Fibroblast of lung (primary cell): Measurements from ENCODE around the gene AKR1A1. TPM values are rescaled to one million over a fixed set of nuclear protein-coding genes. Genes with fewer than 3 reads are reported as not detected.

Experiments used
- DNase-seq, 2 donors: peaks; one replicate each; pipeline versions ENCODE4 v3.0.0 to v3.0.0-alpha.2; 2010; ENCODE audit warnings: low read depth in 2 of 2
- H2AFZ ChIP-seq: 2 replicates; pipeline ENCODE4 v1.5.1; 2012; ENCODE audit warnings: low read length, control low read depth, inconsistent platforms
- H3K27ac ChIP-seq: 2 replicates; pipeline ENCODE4 v1.5.1; 2011; ENCODE audit warnings: low read length, control low read depth; ENCODE audit not compliant: insufficient read depth
- H3K27me3 ChIP-seq: 2 replicates; pipeline ENCODE4 v1.5.1; 2011; ENCODE audit warnings: mild to moderate bottlenecking, low read length; ENCODE audit not compliant: control insufficient read depth, insufficient read depth
- H3K36me3 ChIP-seq: 2 replicates; pipeline ENCODE4 v1.5.1; 2011; ENCODE audit warnings: low read length; ENCODE audit not compliant: control insufficient read depth, insufficient read depth
- H3K4me1 ChIP-seq: 2 replicates; pipeline ENCODE4 v1.5.1; 2011; ENCODE audit warnings: low read length; ENCODE audit not compliant: control insufficient read depth, insufficient read depth; ENCODE audit errors: extremely low read depth
- H3K4me2 ChIP-seq: 2 replicates; pipeline ENCODE4 v1.5.1; 2011; ENCODE audit warnings: low read length, control low read depth; ENCODE audit not compliant: insufficient read depth; ENCODE audit errors: extremely low read depth
- H3K4me3 ChIP-seq, 4 experiments: fragments of 200-600 bp in 1 of 4; sonication (generic) in 1 of 4; replicated peaks in 1 of 4; 2 replicates each; pipeline ENCODE4 v1.5.1; 2011 to 2016; ENCODE audit warnings: low read length in 4 of 4, low read depth in 3 of 4, mild to moderate bottlenecking in 3 of 4, control low read depth in 2 of 4, inconsistent platforms in 1 of 4, mixed read lengths in 1 of 4; ENCODE audit not compliant: insufficient read depth in 1 of 4; ENCODE audit errors: control extremely low read depth in 1 of 4
- H3K79me2 ChIP-seq: 2 replicates; pipeline ENCODE4 v1.5.1; 2012; ENCODE audit warnings: mild to moderate bottlenecking, low read length, inconsistent platforms; ENCODE audit not compliant: control insufficient read depth, insufficient read depth
- H3K9ac ChIP-seq: 2 replicates; pipeline ENCODE4 v1.5.1; 2011; ENCODE audit warnings: mild to moderate bottlenecking, low read length, control low read depth; ENCODE audit not compliant: insufficient read depth
- H3K9me3 ChIP-seq: 2 replicates; pipeline ENCODE4 v1.5.1; 2012; ENCODE audit warnings: low read depth, low read length; ENCODE audit not compliant: control insufficient read depth, insufficient read depth
- H4K20me1 ChIP-seq: 2 replicates; pipeline ENCODE4 v1.5.1; 2011; ENCODE audit warnings: low read length; ENCODE audit not compliant: control insufficient read depth, insufficient read depth; ENCODE audit errors: extremely low read depth
- EZH2 ChIP-seq: IDR thresholded peaks from 2 replicates; pipeline ENCODE4 v1.5.1; 2012; ENCODE audit warnings: low read length, control low read depth, mild to moderate bottlenecking; ENCODE audit errors: missing control alignments
- polyA plus RNA-seq, 2 donors: library from polyadenylated mRNA; depleted of rRNA in 1 of 2; stranded (reverse) in 1 of 2; unstranded in 1 of 2; fragments of >200 nt; gene quantifications; 2 replicates each; pipeline ENCODE4 v1.2.1, GENCODE V29; 2011 to 2012; ENCODE audit warnings: missing spikeins in 1 of 2
- total RNA-seq: library from RNA; depleted of rRNA; stranded (reverse); fragments of >200 nt; gene quantifications from 2 replicates; pipeline ENCODE4 v1.2.1, GENCODE V29; 2014
- TF ChIP-seq, protein P1 (sequence below), 2 donors: IDR thresholded peaks in 1 of 2; conservative IDR thresholded peaks in 1 of 2; 1 replicate in 1 of 2; 2 replicates in 1 of 2; pipeline ENCODE4 v1.5.1; 2011 to 2012; ENCODE audit warnings: low read length in 2 of 2, control low read depth in 1 of 2, inconsistent platforms in 1 of 2, low read depth in 1 of 2, mild to moderate bottlenecking in 1 of 2

Gene AKR1A1
- total and polyA plus RNA-seq, 2 donors (not counting 1 experiment from before 2014, with no cell fraction given) = 110 TPM

GRCh38 chr1:45583666-45584350, 33.2 kb downstream of the AKR1A1 start, which contains the start of gene NASP:
TSS of gene NASP (plus strand) at chr1:45584041. CDS start at chr1:45584147, 106 bp downstream.
- H3K4me2 ChIP-seq = peak within 1 kb of the TSS; percentile 95
- H3K9ac ChIP-seq = peak within 1 kb of the TSS; percentile 96
- H3K27me3 ChIP-seq = no peaks in the 10 kb centered on the region
- H3K4me1 ChIP-seq = peaks cover 5% of the 10 kb centered on the region
- H3K36me3 ChIP-seq = no peaks in the 10 kb centered on the region
- H4K20me1 ChIP-seq = no peaks in the 10 kb centered on the region
- TF ChIP-seq, protein P1, sequence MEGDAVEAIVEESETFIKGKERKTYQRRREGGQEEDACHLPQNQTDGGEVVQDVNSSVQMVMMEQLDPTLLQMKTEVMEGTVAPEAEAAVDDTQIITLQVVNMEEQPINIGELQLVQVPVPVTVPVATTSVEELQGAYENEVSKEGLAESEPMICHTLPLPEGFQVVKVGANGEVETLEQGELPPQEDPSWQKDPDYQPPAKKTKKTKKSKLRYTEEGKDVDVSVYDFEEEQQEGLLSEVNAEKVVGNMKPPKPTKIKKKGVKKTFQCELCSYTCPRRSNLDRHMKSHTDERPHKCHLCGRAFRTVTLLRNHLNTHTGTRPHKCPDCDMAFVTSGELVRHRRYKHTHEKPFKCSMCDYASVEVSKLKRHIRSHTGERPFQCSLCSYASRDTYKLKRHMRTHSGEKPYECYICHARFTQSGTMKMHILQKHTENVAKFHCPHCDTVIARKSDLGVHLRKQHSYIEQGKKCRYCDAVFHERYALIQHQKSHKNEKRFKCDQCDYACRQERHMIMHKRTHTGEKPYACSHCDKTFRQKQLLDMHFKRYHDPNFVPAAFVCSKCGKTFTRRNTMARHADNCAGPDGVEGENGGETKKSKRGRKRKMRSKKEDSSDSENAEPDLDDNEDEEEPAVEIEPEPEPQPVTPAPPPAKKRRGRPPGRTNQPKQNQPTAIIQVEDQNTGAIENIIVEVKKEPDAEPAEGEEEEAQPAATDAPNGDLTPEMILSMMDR (conservative IDR thresholded peaks at IDR 0.05 in 1 of 2, IDR thresholded peaks at IDR 0.05 in 1 of 2; ENCODE audit: low read depth in 1 of 2, low read length in 2 of 2) = peak; percentile 5 to 12
- no peak for TF ChIP-seq EZH2
- peaks cover 46% of the 10 kb centered on the region for H3K79me2 ChIP-seq
- DNase-seq = peak; percentile 70 to 81
- H2AFZ ChIP-seq = peak within 1 kb of the TSS; percentile 100
- H3K4me3 ChIP-seq = peak within 1 kb of the TSS; percentile 85 to 100 (median 98)
- peak within 1 kb of the TSS; percentile 97 for H3K27ac ChIP-seq
- H3K9me3 ChIP-seq = no peaks in the 10 kb centered on the region

- H3K4me3 ChIP-seq = peak overlapping the region; percentile 85 to 100 (median 98)
- peaks cover 5% of the 10 kb centered on the region for H3K4me1 ChIP-seq
- no peaks in the 10 kb centered on the region for H3K27me3 ChIP-seq
- H3K9me3 ChIP-seq = no peaks in the 10 kb centered on the region
- no peaks in the 10 kb centered on the region for H3K36me3 ChIP-seq
- H4K20me1 ChIP-seq = no peaks in the 10 kb centered on the region
- H3K27ac ChIP-seq = peak overlapping the region; percentile 97
- H3K79me2 ChIP-seq = peaks cover 54% of the 10 kb centered on the region
- peak overlapping the region; percentile 95 for H3K4me2 ChIP-seq
- DNase-seq = peak; percentile 82 to 85
- H2AFZ ChIP-seq = peak overlapping the region; percentile 100
- peak overlapping the region; percentile 96 for H3K9ac ChIP-seq
- TF ChIP-seq, protein P1 (conservative IDR thresholded peaks at IDR 0.05 in 1 of 2, IDR thresholded peaks at IDR 0.05 in 1 of 2; ENCODE audit: low read depth in 1 of 2, low read length in 2 of 2) = no peak
- TF ChIP-seq EZH2 = no peak
Observed at GRCh38 chr1:45584351-45585109, 33.9 kb downstream of the AKR1A1 start.

- H3K4me2 ChIP-seq = peak overlapping the region; percentile 81
- H3K36me3 ChIP-seq = no peaks in the 10 kb centered on the region
- H3K9me3 ChIP-seq = no peaks in the 10 kb centered on the region
- H3K27me3 ChIP-seq = no peaks in the 10 kb centered on the region
- peak overlapping the region; percentile 85 to 100 (median 98) for H3K4me3 ChIP-seq
- DNase-seq = no peak
- TF ChIP-seq EZH2 = no peak
- TF ChIP-seq, protein P1 (conservative IDR thresholded peaks at IDR 0.05 in 1 of 2, IDR thresholded peaks at IDR 0.05 in 1 of 2; ENCODE audit: low read depth in 1 of 2, low read length in 2 of 2) = no peak
- peaks cover 5% of the 10 kb centered on the region for H3K4me1 ChIP-seq
- H3K9ac ChIP-seq = peak overlapping the region; percentile 20
- no peaks in the 10 kb centered on the region for H4K20me1 ChIP-seq
- H3K27ac ChIP-seq = peak overlapping the region; percentile 58
- no peak overlapping the region for H2AFZ ChIP-seq
- peaks cover 59% of the 10 kb centered on the region for H3K79me2 ChIP-seq
Observed at GRCh38 chr1:45585110-45585426, 34.4 kb downstream of the AKR1A1 start.
